ENCODE results near the gene TPST1. TPM values are rescaled to one million over a fixed set of nuclear protein-coding genes. Genes with fewer than 3 reads are reported as not detected.
A peak's percentile ranks its signal among the peaks of the same experiment; 100 is the strongest.

Gene TPST1
- total and polyA plus RNA-seq, 9 of the 15 experiments (the other 6 are each of a cell fraction or from before 2014, with no cell fraction given): 0.15 to 2.2 (median 0.53) TPM

GRCh38 chr7:66371096-66371824, 166.1 kb downstream of the TPST1 start:
- CTCF ChIA-PET (ENCODE audit: low intra/inter-chr PET ratio): no interaction called here
- H4K20me1 ChIP-seq (replicated peaks; ENCODE audit: control insufficient read depth, insufficient read depth, low read length): no peaks in the 10 kb centered on the region
- ATAC-seq: no peak

More at GRCh38 chr7:66371096-66371824, 166.1 kb downstream of the TPST1 start:
- no peak for DNase-seq (ENCODE audit: extremely low read depth in 1 of 4, low spot score in 3 of 4)
- H3K9ac ChIP-seq (ENCODE audit: insufficient read depth in 1 of 2, low read depth in 2 of 2, low read length in 2 of 2): no peak overlapping the region
- H3K4me3 ChIP-seq: no peak overlapping the region
- no peaks in the 10 kb centered on the region for H3K79me2 ChIP-seq (ENCODE audit: control insufficient read depth, insufficient read depth, low read length)
- TF ChIP-seq ZNF512 (tag; IDR thresholded peaks at IDR 0.05) (peak; percentile 86), TSC22D4 (tag; IDR thresholded peaks at IDR 0.05) (no peak), ZNF121 (CRISPR knock-in tag; conservative IDR thresholded peaks at IDR 0.05) (peak; percentile 33; the same call in 1 of the 2 replicates)
- H3K36me3 ChIP-seq (ENCODE audit: control insufficient read depth, insufficient read depth, low read length): no peaks in the 10 kb centered on the region
- in situ Hi-C loops (cut with MboI) (no loop called here), intact Hi-C loops (cut with micrococcal nuclease) (no loop called here)
- no peak overlapping the region for H2AFZ ChIP-seq (ENCODE audit: low read depth, low read length)
- no TSS peak for BruUV-seq (replicated peaks)
- no peak overlapping the region for H3K27ac ChIP-seq (ENCODE audit: extremely low read depth, low read depth, low read length)
- no peak overlapping the region for H3K4me2 ChIP-seq (ENCODE audit: insufficient read depth, low read length)
- FAIRE-seq: no peak
- 42% methylated on average over 7 of the region's 7 CpGs for WGBS (ENCODE audit: insufficient coverage, low coverage, missing lambda C conversion rate)
- POLR2A ChIA-PET: no interaction called here
- peaks cover 10% of the 10 kb centered on the region in 2 experiments; a peak in 4 of 5 replicates for H3K4me1 ChIP-seq (replicated peaks in 1 of 2; ENCODE audit: control insufficient read depth in 2 of 2, insufficient read depth in 2 of 2, low read length in 2 of 2)
- no peaks in the 10 kb centered on the region for H3K27me3 ChIP-seq (ENCODE audit: control insufficient read depth in 2 of 2, insufficient read depth in 2 of 2, low read length in 2 of 2)
- no peaks in the 10 kb centered on the region for H3K9me1 ChIP-seq (ENCODE audit: control insufficient read depth, insufficient read depth, low read length)
- no peaks in the 10 kb centered on the region for H3K9me3 ChIP-seq (replicated peaks; ENCODE audit: control insufficient read depth, insufficient read depth, low read depth, low read length)

All from K562 (cell line).